ENCODE data around the gene DLG2.

GRCh38 chr11:85643191-85643614 is 16.1 kb upstream of the DLG2 start:
- TF ChIP-seq CTCF (IDR thresholded peaks at IDR 0.05; ENCODE audit: low read depth, low read length) (no peak), EZH2phosphoT487 (IDR thresholded peaks at IDR 0.05; ENCODE audit: low read depth) (no peak)
